ENCODE results near the gene CMTM7.
"Not testable (repeated sequence)": the region's sequence is repeated elsewhere in the genome, so short reads cannot be mapped to it uniquely, and the experiment has no call there.

- TF ChIP-seq E2F1 (CRISPR knock-in tag; IDR thresholded peaks at IDR 0.05); CHD4 (IDR thresholded peaks at IDR 0.05; ENCODE audit: borderline replicate concordance, low read length); ZNF260 (CRISPR knock-in tag; IDR thresholded peaks at IDR 0.05; ENCODE audit: borderline replicate concordance, low read depth); POLR2A (IDR thresholded peaks at IDR 0.05; ENCODE audit: insufficient read depth in 1 of 2, low read depth in 2 of 2, low read length in 2 of 2); SUZ12 (IDR thresholded peaks at IDR 0.05; ENCODE audit: low read depth, low read length); ZFP1 (CRISPR knock-in tag; IDR thresholded peaks at IDR 0.05); EZH2 (conservative IDR thresholded peaks at IDR 0.05; ENCODE audit: low read depth, low read length); SCMH1 (CRISPR knock-in tag; IDR thresholded peaks at IDR 0.05; ENCODE audit: borderline replicate concordance); SMAD3 (CRISPR knock-in tag; IDR thresholded peaks at IDR 0.05); POLR2AphosphoS5 (IDR thresholded peaks at IDR 0.05; ENCODE audit: low read depth, low read length); EP300 (IDR thresholded peaks at IDR 0.05; ENCODE audit: low read depth in 2 of 2, low read length in 2 of 2); EP300 (CRISPR knock-in tag; IDR thresholded peaks at IDR 0.05; ENCODE audit: borderline replicate concordance); TFDP1 (CRISPR knock-in tag; IDR thresholded peaks at IDR 0.05; ENCODE audit: borderline replicate concordance); KAT2B (IDR thresholded peaks at IDR 0.05; ENCODE audit: borderline replicate concordance, low read depth, low read length): not testable (repeated sequence)
These were observed 73.1 kb downstream of the CMTM7 start for GRCh38 chr3:32464726-32465125.
